Activated naive CD4-positive, alpha-beta T cell treated with anti-CD3 and anti-CD28 coated beads, Interleukin-2, amount 10 ng/mL, durations not matched to agents 5 hours and 36 hours (primary cell): ENCODE measurements around the gene PDCD7. TPM values are rescaled to one million over a fixed set of nuclear protein-coding genes. Genes with fewer than 3 reads are reported as not detected.

ENCODE experiments used
- total RNA-seq, 2 experiments: library from RNA; stranded (reverse); gene quantifications; one replicate each; pipeline ENCODE4 v1.2.3, GENCODE V29; 2021

PDCD7 gene, protein sequence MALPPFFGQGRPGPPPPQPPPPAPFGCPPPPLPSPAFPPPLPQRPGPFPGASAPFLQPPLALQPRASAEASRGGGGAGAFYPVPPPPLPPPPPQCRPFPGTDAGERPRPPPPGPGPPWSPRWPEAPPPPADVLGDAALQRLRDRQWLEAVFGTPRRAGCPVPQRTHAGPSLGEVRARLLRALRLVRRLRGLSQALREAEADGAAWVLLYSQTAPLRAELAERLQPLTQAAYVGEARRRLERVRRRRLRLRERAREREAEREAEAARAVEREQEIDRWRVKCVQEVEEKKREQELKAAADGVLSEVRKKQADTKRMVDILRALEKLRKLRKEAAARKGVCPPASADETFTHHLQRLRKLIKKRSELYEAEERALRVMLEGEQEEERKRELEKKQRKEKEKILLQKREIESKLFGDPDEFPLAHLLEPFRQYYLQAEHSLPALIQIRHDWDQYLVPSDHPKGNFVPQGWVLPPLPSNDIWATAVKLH
- total RNA-seq: 10 to 100 TPM; 32.7 to 33.8 TPM

DNA sequence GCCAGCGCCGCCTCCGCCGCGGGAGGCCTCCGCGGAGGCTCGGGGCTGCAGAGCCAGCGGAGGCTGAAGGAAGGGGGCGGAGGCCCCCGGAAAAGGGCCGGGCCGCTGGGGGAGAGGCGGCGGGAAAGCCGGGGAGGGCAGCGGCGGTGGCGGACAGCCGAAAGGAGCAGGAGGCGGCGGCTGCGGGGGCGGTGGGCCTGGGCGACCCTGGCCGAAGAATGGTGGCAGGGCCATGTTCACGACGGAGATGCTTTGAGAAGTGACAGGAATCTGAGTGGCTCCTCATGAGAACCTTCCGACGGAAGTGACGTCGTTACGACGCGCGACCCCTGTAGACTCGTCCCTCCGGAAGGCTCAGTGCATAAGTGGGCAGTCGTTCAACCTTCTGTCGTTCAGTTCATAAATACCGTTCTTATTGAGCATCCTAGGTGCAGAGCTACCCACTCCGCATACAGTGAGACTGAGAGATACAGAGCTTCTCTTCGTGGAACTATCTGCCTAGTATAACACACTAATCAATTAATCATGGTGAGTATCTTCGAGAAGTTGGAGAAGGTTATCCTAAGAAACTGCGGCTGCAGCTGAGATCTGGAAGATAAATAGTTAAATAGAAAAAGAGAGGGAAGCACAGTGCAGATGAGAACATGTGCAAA, at the start of gene PDCD7:
PDCD7 (minus strand) TSS at position 261 of the 653 bp plus-strand sequence; CDS start at position 234, 27 bp downstream.

GRCh38 chr15:65115086-65115485, 18.5 kb downstream of the PDCD7 start, which contains the start of gene UBAP1L:
TSS of gene UBAP1L (minus strand) at chr15:65115200. CDS start at chr15:65106215, 8,985 bp downstream.

DNA sequence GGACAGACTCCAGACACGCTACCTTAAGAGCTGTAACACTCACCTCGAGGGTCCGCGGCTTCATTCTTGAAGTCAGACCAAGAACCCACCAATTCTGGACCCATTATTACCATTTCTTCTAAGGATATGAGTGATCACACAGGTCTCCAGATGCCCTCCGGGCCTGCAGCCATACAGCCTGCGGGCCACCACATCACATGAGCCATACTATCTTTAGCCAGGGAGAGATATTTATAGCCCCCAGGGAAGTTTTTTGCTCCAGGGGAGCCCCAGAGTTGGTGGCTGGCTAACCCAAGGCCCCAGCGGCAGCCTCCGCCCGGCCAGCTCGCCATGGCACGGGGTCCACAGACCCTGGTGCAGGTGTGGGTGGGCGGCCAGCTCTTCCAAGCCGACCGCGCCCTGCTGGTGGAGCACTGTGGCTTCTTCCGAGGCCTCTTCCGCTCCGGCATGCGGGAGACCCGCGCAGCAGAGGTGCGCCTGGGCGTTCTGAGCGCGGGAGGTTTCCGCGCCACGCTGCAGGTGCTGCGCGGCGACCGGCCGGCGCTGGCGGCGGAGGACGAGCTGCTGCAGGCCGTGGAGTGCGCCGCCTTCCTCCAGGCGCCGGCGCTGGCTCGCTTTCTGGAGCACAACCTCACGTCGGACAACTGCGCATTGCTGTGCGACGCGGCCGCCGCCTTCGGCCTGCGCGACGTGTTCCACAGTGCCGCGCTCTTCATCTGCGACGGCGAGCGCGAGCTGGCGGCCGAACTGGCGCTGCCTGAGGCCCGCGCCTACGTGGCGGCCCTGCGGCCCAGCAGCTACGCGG, 56.9 kb downstream of the PDCD7 start, which contains the start of gene KBTBD13:
KBTBD13 (plus strand) TSS at position 261 of the 805 bp plus-strand sequence; CDS start at position 331, 70 bp downstream.

GRCh38 chr15:65067645-65068402, 65.8 kb downstream of the PDCD7 start, which contains the start of gene RASL12:
TSS of gene RASL12 (minus strand) at chr15:65067991. CDS start at chr15:65067835, 156 bp downstream.

Other genes starting within 250 kb of the PDCD7 start
- 1 to 10 TPM; 6.7 to 6.9 TPM for gene ANKDD1A, start 221.9 kb downstream of the PDCD7 start, total RNA-seq
- 10 to 100 TPM; 53.7 to 54.6 TPM for gene SPG21, start 143.9 kb downstream of the PDCD7 start, total RNA-seq
- gene MTFMT, start 104.2 kb downstream of the PDCD7 start, total RNA-seq: 10 to 100 TPM; 14.0 to 15.3 TPM
- not detected for gene SLC51B, start 88.4 kb downstream of the PDCD7 start, total RNA-seq
- not detected for gene RASL12, start 65.8 kb downstream of the PDCD7 start, total RNA-seq
- gene KBTBD13, start 57.1 kb downstream of the PDCD7 start, total RNA-seq: not detected
- 1 to 10 TPM; 4.5 to 4.9 TPM for gene UBAP1L, start 18.6 kb downstream of the PDCD7 start, total RNA-seq
- 10 to 100 TPM; 46.2 to 50.4 TPM for gene CLPX, start 51.5 kb upstream of the PDCD7 start, total RNA-seq
- under 1 TPM in 1 of 2 experiments, not detected in 1; 0.05 TPM for gene CILP, start 77.7 kb upstream of the PDCD7 start, total RNA-seq
- 10 to 100 TPM; 15.9 to 16.0 TPM for gene PARP16, start 153.1 kb upstream of the PDCD7 start, total RNA-seq
- not detected for gene RNU5A-1, start 162.2 kb upstream of the PDCD7 start, total RNA-seq
- not detected for gene RNU5B-1, start 170.9 kb upstream of the PDCD7 start, total RNA-seq
- not detected for gene IGDCC3, start 244.2 kb upstream of the PDCD7 start, total RNA-seq